HG02943 (cell line): ENCODE measurements around the gene PEMT.

Source experiments
- ATAC-seq: cut with Tn5 transposase; IDR thresholded peaks from one replicate; pipeline ENCODE4 v1.9.1; 2021; ENCODE audit warnings: mild to moderate bottlenecking, low read depth, moderate library complexity; ENCODE audit not compliant: unreplicated experiment

Gene PEMT

GRCh38 chr17:17605729-17606088, 14.2 kb upstream of the PEMT start:
- no peak for ATAC-seq

GRCh38 chr17:17605083-17605728, 13.7 kb upstream of the PEMT start:
- no peak for ATAC-seq

GRCh38 chr17:17603895-17604225, 12.4 kb upstream of the PEMT start:
- ATAC-seq, result no peak

- ATAC-seq, result no peak
These were observed 11.8 kb upstream of the PEMT start for GRCh38 chr17:17603178-17603894.

GRCh38 chr17:17599965-17600364, 8.5 kb upstream of the PEMT start:
- no peak for ATAC-seq

- ATAC-seq, result no peak
These were observed 6.5 kb upstream of the PEMT start for GRCh38 chr17:17598003-17598402.

GRCh38 chr17:17595755-17596154, 4.2 kb upstream of the PEMT start:
- ATAC-seq, result no peak

GRCh38 chr17:17593222-17593620, 1.7 kb upstream of the PEMT start:
- no peak for ATAC-seq

- no peak for ATAC-seq
These were observed 589 bp downstream of the PEMT start for GRCh38 chr17:17590883-17591354.

GRCh38 chr17:17590141-17590751, 1.3 kb downstream of the PEMT start:
- ATAC-seq, result no peak

- no peak for ATAC-seq
These were observed 3.7 kb downstream of the PEMT start for GRCh38 chr17:17587614-17588337.

GRCh38 chr17:17582372-17582771, 9.1 kb downstream of the PEMT start:
- no peak for ATAC-seq

GRCh38 chr17:17581509-17581908, 10.0 kb downstream of the PEMT start:
- no peak for ATAC-seq

- no peak for ATAC-seq
These were observed 10.6 kb downstream of the PEMT start for GRCh38 chr17:17580662-17581470.

GRCh38 chr17:17579691-17580090, 11.8 kb downstream of the PEMT start:
- ATAC-seq, result no peak

- no peak for ATAC-seq
These were observed 14.1 kb downstream of the PEMT start for GRCh38 chr17:17577373-17577772.

GRCh38 chr17:17576772-17577234, 14.7 kb downstream of the PEMT start:
- ATAC-seq, result no peak

GRCh38 chr17:17575360-17576251, 15.9 kb downstream of the PEMT start:
- ATAC-seq, result no peak

- no peak for ATAC-seq
These were observed 17.6 kb downstream of the PEMT start for GRCh38 chr17:17573912-17574311.
